Measurements from ENCODE around the gene GSE1.
A peak's percentile ranks its signal among the peaks of the same experiment; 100 is the strongest.

The GSE1 gene

DNA sequence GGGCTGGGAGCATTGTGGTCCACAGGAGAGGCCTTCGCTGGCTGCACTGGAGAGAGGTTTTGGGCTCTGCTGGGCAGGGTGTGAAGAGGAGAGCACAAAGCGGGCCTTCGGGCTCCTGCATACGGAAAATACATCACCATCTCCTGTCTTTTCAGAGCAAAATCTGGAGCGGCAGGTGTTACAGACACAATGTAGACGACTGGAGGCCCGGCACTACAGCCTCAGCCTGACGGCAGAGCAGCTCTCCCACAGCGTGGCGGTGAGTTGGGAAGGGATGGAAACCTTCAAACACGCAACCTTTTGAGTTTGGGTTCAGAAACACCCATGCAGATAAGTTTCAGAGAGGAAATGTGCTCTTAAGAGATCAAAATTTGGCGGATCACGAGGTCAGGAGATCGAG is 57.7 kb downstream of the GSE1 start:
- no peak for TF ChIP-seq CTCF (conservative IDR thresholded peaks at IDR 0.05; ENCODE audit: low read depth, low read length)
- H3K4me3 ChIP-seq (ENCODE audit: low read length): no peak overlapping the region
- DNase-seq (ENCODE audit: low read depth): no peak

DNA sequence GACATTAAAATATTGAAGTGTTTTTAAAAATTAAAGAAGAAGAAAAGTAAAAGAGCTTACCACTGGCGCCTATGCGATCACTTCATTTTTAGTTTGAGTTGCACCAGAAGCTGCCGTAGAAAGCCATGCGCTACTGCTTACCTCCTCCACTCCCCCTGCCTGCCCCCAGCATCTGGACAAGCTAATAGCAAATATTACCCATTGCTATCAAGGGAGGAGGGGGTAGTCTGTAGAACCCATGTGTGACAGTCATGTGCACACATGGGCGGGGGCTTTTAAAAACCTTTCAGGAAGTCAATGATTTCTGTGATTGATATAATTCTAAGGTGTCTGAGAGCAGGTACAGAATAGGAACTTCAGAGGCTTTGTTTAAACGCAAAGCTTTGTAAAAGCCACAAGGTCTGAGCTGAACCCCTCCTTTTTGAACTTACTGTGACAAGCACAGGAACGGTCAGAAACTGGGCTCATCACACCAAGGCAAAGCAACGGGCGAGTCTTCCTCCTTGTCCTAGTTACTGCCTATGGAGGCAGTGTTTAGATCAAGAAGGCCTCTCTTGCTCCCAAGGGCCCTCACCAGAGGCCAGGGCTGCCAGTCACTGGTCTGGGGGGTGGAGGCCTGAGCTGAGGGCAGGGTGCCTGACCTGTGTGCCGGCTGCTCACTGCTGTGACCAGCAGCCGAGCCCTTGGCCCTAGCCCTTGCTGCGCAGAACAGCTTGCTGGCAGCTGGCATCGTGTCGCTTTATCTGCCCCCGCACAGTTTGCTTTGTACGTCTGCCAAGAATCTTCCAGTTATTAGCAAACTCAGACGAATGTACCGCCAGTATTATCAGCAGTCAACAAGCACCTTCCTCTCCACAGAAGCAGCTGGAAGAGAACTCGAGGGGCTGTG is 60.7 kb downstream of the GSE1 start:
- no peak for TF ChIP-seq CTCF (conservative IDR thresholded peaks at IDR 0.05; ENCODE audit: low read depth, low read length)
- no peak overlapping the region for H3K4me3 ChIP-seq (ENCODE audit: low read length)
- DNase-seq (ENCODE audit: low read depth): no peak

DNA sequence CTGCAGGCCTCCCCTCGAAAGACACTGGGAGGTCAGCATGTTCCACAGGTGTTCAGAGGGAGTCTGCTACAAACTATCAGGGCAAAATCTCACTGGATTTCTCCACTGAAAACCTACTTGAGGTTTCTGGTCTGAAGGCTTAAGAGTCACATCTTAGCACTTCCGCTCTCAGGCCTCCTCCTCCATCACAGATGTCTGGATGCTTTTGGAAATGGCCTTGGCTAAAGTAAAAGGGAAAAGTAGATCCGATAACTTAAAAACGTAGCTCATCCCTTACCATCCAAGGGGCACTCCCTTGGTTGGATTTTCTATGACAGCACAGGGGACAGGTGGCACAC is 61.3 kb downstream of the GSE1 start:
- no peak for TF ChIP-seq CTCF (conservative IDR thresholded peaks at IDR 0.05; ENCODE audit: low read depth, low read length)
- H3K4me3 ChIP-seq (ENCODE audit: low read length): no peak overlapping the region
- DNase-seq (ENCODE audit: low read depth): no peak

GRCh38 chr16:85674828-85675227 is 61.7 kb downstream of the GSE1 start:
- DNase-seq (ENCODE audit: low read depth): no peak
- TF ChIP-seq CTCF (conservative IDR thresholded peaks at IDR 0.05; ENCODE audit: low read depth, low read length): no peak
- H3K4me3 ChIP-seq (ENCODE audit: low read length): no peak overlapping the region

DNA sequence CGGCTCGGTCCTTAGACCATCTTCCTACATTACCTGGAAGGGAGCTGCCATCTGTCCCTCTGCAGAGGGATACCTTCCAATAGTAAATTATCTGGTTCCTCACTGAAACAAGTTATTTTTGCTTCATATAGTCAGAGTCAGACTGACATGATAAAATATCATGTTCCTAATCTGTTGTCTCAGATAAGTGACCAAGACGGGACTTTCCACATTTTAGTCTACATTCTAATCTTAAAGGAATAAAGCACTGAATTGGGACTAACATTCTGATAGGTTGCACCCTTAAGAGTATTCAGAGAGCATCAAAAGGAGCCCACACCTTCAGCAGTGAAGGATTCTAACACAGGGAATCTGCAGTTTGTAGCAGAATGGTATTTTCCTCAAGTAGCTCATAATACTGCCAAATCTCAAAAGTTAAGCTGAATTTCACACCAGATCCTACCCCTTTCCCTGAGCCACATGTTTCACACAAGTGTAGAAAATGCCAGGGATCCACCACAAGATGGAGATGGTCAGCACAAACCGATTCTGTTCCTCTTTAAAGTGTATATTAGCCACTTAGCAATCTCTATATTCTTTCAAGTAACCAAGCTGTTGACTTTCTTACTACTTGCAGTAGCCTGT is 62.2 kb downstream of the GSE1 start:
- no peak for DNase-seq (ENCODE audit: low read depth)
- peak; percentile 67 for TF ChIP-seq CTCF (conservative IDR thresholded peaks at IDR 0.05; ENCODE audit: low read depth, low read length)
- H3K4me3 ChIP-seq (ENCODE audit: low read length): no peak overlapping the region

DNA sequence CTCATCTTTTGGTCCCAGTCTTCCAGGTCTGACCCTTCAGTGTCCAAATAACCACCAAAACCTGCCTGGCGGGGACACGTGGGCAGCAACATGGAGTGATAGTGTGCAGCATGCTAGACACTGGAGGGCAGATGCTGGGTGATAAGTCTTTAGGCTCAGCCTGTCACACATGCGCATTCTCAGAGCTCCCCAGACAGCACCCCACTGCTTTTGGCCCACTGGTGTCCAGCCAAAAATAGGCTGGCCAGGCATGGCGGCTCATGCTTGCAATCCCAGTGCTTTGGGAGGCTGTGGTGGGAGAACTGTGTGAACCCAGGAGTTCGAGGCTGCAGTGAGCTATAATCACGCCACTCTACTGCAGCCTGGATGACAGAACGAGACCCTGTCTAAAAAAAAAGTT is 63.3 kb downstream of the GSE1 start:
- no peak for DNase-seq (ENCODE audit: low read depth)
- no peak for TF ChIP-seq CTCF (conservative IDR thresholded peaks at IDR 0.05; ENCODE audit: low read depth, low read length)
- no peak overlapping the region for H3K4me3 ChIP-seq (ENCODE audit: low read length)
